Measurements from ENCODE around the gene ZNF81.

GRCh38 chrX:47956016-47956415 is 119.3 kb downstream of the ZNF81 start:
- TF ChIP-seq CTCF (conservative IDR thresholded peaks at IDR 0.05; ENCODE audit: low read depth, low read length) (no peak), EZH2 (IDR thresholded peaks at IDR 0.05; ENCODE audit: low read length, unreplicated experiment) (no peak)

Measured in PC-3 (cell line).